Right lobe of liver (tissue), 4 donors: ENCODE measurements around the gene PPFIA3.

Experiments used
- POLR2A ChIP-seq: fragments of 450-650 bp; IDR thresholded peaks from one replicate; pipeline ENCODE4 v1.6.1; 2017; ENCODE audit warnings: antibody characterized with exemption, mild to moderate bottlenecking
- TF ChIP-seq, protein P1 (sequence below), 4 donors: fragments of 200-600 bp in 3 of 4; fragments of 450-650 bp in 1 of 4; IDR thresholded peaks; one replicate each; pipeline versions ENCODE4 v1.5.1 to v1.8.0; 2016 to 2022; ENCODE audit warnings: antibody characterized with exemption in 4 of 4, mild to moderate bottlenecking in 2 of 4
- donor health status: DM: no; HTN: no; CAD: no.
- donor health status: DM: no; HTN: no; CAD: no.
- donor health status: DM: no; HTN: yes; CAD: no.

- TF ChIP-seq, protein P1, sequence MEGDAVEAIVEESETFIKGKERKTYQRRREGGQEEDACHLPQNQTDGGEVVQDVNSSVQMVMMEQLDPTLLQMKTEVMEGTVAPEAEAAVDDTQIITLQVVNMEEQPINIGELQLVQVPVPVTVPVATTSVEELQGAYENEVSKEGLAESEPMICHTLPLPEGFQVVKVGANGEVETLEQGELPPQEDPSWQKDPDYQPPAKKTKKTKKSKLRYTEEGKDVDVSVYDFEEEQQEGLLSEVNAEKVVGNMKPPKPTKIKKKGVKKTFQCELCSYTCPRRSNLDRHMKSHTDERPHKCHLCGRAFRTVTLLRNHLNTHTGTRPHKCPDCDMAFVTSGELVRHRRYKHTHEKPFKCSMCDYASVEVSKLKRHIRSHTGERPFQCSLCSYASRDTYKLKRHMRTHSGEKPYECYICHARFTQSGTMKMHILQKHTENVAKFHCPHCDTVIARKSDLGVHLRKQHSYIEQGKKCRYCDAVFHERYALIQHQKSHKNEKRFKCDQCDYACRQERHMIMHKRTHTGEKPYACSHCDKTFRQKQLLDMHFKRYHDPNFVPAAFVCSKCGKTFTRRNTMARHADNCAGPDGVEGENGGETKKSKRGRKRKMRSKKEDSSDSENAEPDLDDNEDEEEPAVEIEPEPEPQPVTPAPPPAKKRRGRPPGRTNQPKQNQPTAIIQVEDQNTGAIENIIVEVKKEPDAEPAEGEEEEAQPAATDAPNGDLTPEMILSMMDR (IDR thresholded peaks at IDR 0.05) = no peak
- TF ChIP-seq POLR2A = no peak
Measured at GRCh38 chr19:49081273-49081672, 38.1 kb upstream of the PPFIA3 start.
